Activated T-helper 1 cell treated with Interleukin-2 at 50 U/mL for 16 hours (primary cell): ENCODE measurements around the gene SGIP1.

Experiments
- DNase-seq: peaks from one replicate; pipeline ENCODE4 v3.0.0-alpha.2; 2020; ENCODE audit warnings: low read depth

The SGIP1 gene

GRCh38 chr1:66533804-66534740 lies at the start of gene SGIP1:
TSS of gene SGIP1 (plus strand) at chr1:66534153. CDS start at chr1:66534359, 206 bp downstream.
- DNase-seq: no peak

- DNase-seq: no peak
These were observed 44.8 kb upstream of the SGIP1 start for GRCh38 chr1:66489151-66489550.

- no peak for DNase-seq
These were observed 43.9 kb upstream of the SGIP1 start for GRCh38 chr1:66489972-66490601.

GRCh38 chr1:66490816-66491215 lies 43.1 kb upstream of the SGIP1 start:
- no peak for DNase-seq

GRCh38 chr1:66492424-66492823 lies 41.5 kb upstream of the SGIP1 start:
- DNase-seq: no peak

- no peak for DNase-seq
These were observed 40.2 kb upstream of the SGIP1 start for GRCh38 chr1:66493731-66494130.

- DNase-seq: no peak
These were observed 39.5 kb upstream of the SGIP1 start for GRCh38 chr1:66494482-66494881.

GRCh38 chr1:66495495-66495894 lies 38.5 kb upstream of the SGIP1 start:
- no peak for DNase-seq

- no peak for DNase-seq
These were observed 36.0 kb upstream of the SGIP1 start for GRCh38 chr1:66497910-66498309.

- DNase-seq: no peak
These were observed 33.7 kb upstream of the SGIP1 start for GRCh38 chr1:66500301-66500700.

- no peak for DNase-seq
These were observed 31.9 kb upstream of the SGIP1 start for GRCh38 chr1:66502086-66502485.

GRCh38 chr1:66503841-66504470 lies 30.0 kb upstream of the SGIP1 start:
- no peak for DNase-seq

GRCh38 chr1:66505671-66506392 lies 28.1 kb upstream of the SGIP1 start:
- no peak for DNase-seq

GRCh38 chr1:66506393-66506687 lies 27.6 kb upstream of the SGIP1 start:
- DNase-seq: no peak

GRCh38 chr1:66506991-66507390 lies 27.0 kb upstream of the SGIP1 start:
- DNase-seq: no peak

- DNase-seq: no peak
These were observed 23.5 kb upstream of the SGIP1 start for GRCh38 chr1:66510407-66510806.

- DNase-seq: no peak
These were observed 22.8 kb upstream of the SGIP1 start for GRCh38 chr1:66511118-66511517.

GRCh38 chr1:66517959-66518358 lies 16.0 kb upstream of the SGIP1 start:
- DNase-seq: no peak

GRCh38 chr1:66518654-66519053 lies 15.3 kb upstream of the SGIP1 start:
- no peak for DNase-seq

- DNase-seq: no peak
These were observed 14.0 kb upstream of the SGIP1 start for GRCh38 chr1:66519992-66520391.

- DNase-seq: no peak
These were observed 13.3 kb upstream of the SGIP1 start for GRCh38 chr1:66520655-66521054.

- no peak for DNase-seq
These were observed 12.1 kb upstream of the SGIP1 start for GRCh38 chr1:66521721-66522365.
